MCF 10A (cell line): ENCODE data around the gene ZNF766. TPM values are rescaled to one million over a fixed set of nuclear protein-coding genes. Genes with fewer than 3 reads are reported as not detected.

ENCODE experiments used
- BruUV-seq: library from RNA; stranded (reverse); fragments of 400-500 nt; replicated peaks from 2 replicates; lab custom pipeline; 2021; lab: Mats Ljungman, UMichigan
- CTCF ChIA-PET: fragments of 300-600 bp; sonication (Branson Sonifier 250); formaldehyde crosslinking; extraction: SDS; loops from one replicate; lab custom pipeline; 2021; ENCODE audit warnings: antibody characterized with exemption, inconsistent platforms; lab: Yijun Ruan, JAX
- POLR2A ChIA-PET: fragments of 300-600, 350-650 bp; sonication (Branson Sonifier 250); formaldehyde crosslinking; extraction: SDS; loops from one replicate; lab custom pipeline; 2020; ENCODE audit warnings: antibody characterized with exemption, inconsistent platforms; lab: Yijun Ruan, JAX
- DNase-seq: peaks from one replicate; pipeline ENCODE4 v3.0.0-alpha.2; 2018; ENCODE audit not compliant: unreplicated experiment
- H3K27ac Mint-ChIP-seq: one replicate; pipeline ENCODE4 v1.8.0; 2022; ENCODE audit warnings: mild to moderate bottlenecking, low read depth, mixed read lengths; ENCODE audit not compliant: unreplicated experiment
- H3K27me3 Mint-ChIP-seq: one replicate; pipeline ENCODE4 v1.8.0; 2022; ENCODE audit warnings: mixed read lengths; ENCODE audit not compliant: insufficient read depth, unreplicated experiment
- H3K36me3 Mint-ChIP-seq: one replicate; pipeline ENCODE4 v1.8.0; 2022; ENCODE audit warnings: mild to moderate bottlenecking, moderate library complexity, mixed read lengths; ENCODE audit not compliant: insufficient read depth, unreplicated experiment
- H3K4me1 Mint-ChIP-seq: one replicate; pipeline ENCODE4 v1.8.0; 2022; ENCODE audit warnings: mixed read lengths; ENCODE audit not compliant: insufficient read depth, unreplicated experiment
- H3K4me3 Mint-ChIP-seq: one replicate; pipeline ENCODE4 v1.8.0; 2022; ENCODE audit warnings: mild to moderate bottlenecking, moderate library complexity, mixed read lengths; ENCODE audit not compliant: unreplicated experiment
- H3K9me3 Mint-ChIP-seq: one replicate; pipeline ENCODE4 v1.8.0; 2022; ENCODE audit warnings: mixed read lengths; ENCODE audit not compliant: unreplicated experiment
- CTCF ChIP-seq: fragments of 200-600 bp; IDR thresholded peaks from one replicate; pipeline ENCODE4 v1.8.0; 2022; ENCODE audit warnings: antibody characterized with exemption, mild to moderate bottlenecking; ENCODE audit not compliant: unreplicated experiment
- intact Hi-C: fragments of 100-400 bp; cut with micrococcal nuclease; formaldehyde crosslinking; loops from 2 replicates; pipeline ENCODE4 v1.14.1; 2022
- total RNA-seq: library from RNA; stranded (reverse); gene quantifications from 2 replicates; pipeline ENCODE4 v1.2.3, GENCODE V29; 2022

Gene ZNF766
- total RNA-seq, 1 experiment from 2014 or later, result 11.5 TPM

- H3K4me3 Mint-ChIP-seq, result no peak overlapping the region
- no peaks in the 10 kb centered on the region for H3K27me3 Mint-ChIP-seq
- no peaks in the 10 kb centered on the region for H3K36me3 Mint-ChIP-seq
- peaks cover 27% of the 10 kb centered on the region for H3K9me3 Mint-ChIP-seq
- DNase-seq, result no peak
- no peaks in the 10 kb centered on the region for H3K4me1 Mint-ChIP-seq
- ChIA-PET POLR2A (no interaction called here), CTCF (no interaction called here)
- no peak overlapping the region for H3K27ac Mint-ChIP-seq
- no peak for TF ChIP-seq CTCF
- intact Hi-C loops, result no loop called here
- no TSS peak for BruUV-seq
Measured at GRCh38 chr19:52331757-52332156, 62.4 kb downstream of the ZNF766 start.

GRCh38 chr19:52335768-52336116, 66.4 kb downstream of the ZNF766 start:
- ChIA-PET POLR2A (no interaction called here), CTCF (no interaction called here)
- no peaks in the 10 kb centered on the region for H3K4me1 Mint-ChIP-seq
- peaks cover 39% of the 10 kb centered on the region for H3K9me3 Mint-ChIP-seq
- no peaks in the 10 kb centered on the region for H3K27me3 Mint-ChIP-seq
- no peak overlapping the region for H3K27ac Mint-ChIP-seq
- no TSS peak for BruUV-seq
- H3K4me3 Mint-ChIP-seq, result no peak overlapping the region
- intact Hi-C loops, result no loop called here
- DNase-seq, result no peak
- no peak for TF ChIP-seq CTCF
- no peaks in the 10 kb centered on the region for H3K36me3 Mint-ChIP-seq

- POLR2A ChIA-PET, result interaction anchor here (0.6 kb wide), 1 partner anchor 540 kb away, joined by 3 read pairs; no protein-coding TSS in a partner anchor
- no peak for DNase-seq
Measured at GRCh38 chr19:52336117-52336790, 66.9 kb downstream of the ZNF766 start, which contains the start of gene ZNF610. Gene ZNF610 (plus strand): TSS chr19:52336243. CDS start chr19:52349173, 12,930 bp downstream.

More at GRCh38 chr19:52336117-52336790, 66.9 kb downstream of the ZNF766 start, which contains the start of gene ZNF610:
- H3K9me3 Mint-ChIP-seq, result peaks cover 44% of the 10 kb centered on the region
- TF ChIP-seq CTCF, result no peak
- intact Hi-C loops, result no loop called here
- H3K36me3 Mint-ChIP-seq, result no peaks in the 10 kb centered on the region
- H3K27ac Mint-ChIP-seq, result no peak within 1 kb of the TSS
- no TSS peak for BruUV-seq
- H3K4me3 Mint-ChIP-seq, result no peak within 1 kb of the TSS
- CTCF ChIA-PET, result no interaction called here
- H3K4me1 Mint-ChIP-seq, result no peaks in the 10 kb centered on the region
- H3K27me3 Mint-ChIP-seq, result no peaks in the 10 kb centered on the region
